Ecto neural progenitor cell (in vitro differentiated cells): Measurements from ENCODE around the gene MRPL42.

Experiments used
- DNase-seq: peaks from one replicate; pipeline ENCODE4 v3.0.0-alpha.2; 2018; ENCODE audit warnings: low spot score

Gene MRPL42

GRCh38 chr12:93500201-93500600 lies 32.9 kb downstream of the MRPL42 start:
- DNase-seq, result no peak

DNA sequence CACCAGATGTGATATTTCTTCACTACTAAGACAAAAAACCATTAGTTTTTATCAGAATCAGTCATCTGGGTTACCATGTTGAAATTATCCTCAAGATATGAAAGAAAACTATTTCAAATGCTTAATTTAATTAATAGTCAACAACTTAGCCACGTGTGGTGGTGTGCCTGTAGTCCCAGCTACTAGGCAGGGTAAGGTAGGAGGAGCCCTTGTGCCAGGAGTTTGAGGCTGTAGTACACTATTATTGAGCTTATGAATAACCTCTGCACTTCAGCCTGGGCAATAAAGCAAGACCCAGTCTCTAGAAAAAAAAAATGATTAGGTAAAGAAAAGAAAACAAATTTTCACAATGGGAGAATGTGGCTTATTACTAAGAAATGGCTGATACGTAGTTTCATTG lies 33.4 kb downstream of the MRPL42 start:
- no peak for DNase-seq

DNA sequence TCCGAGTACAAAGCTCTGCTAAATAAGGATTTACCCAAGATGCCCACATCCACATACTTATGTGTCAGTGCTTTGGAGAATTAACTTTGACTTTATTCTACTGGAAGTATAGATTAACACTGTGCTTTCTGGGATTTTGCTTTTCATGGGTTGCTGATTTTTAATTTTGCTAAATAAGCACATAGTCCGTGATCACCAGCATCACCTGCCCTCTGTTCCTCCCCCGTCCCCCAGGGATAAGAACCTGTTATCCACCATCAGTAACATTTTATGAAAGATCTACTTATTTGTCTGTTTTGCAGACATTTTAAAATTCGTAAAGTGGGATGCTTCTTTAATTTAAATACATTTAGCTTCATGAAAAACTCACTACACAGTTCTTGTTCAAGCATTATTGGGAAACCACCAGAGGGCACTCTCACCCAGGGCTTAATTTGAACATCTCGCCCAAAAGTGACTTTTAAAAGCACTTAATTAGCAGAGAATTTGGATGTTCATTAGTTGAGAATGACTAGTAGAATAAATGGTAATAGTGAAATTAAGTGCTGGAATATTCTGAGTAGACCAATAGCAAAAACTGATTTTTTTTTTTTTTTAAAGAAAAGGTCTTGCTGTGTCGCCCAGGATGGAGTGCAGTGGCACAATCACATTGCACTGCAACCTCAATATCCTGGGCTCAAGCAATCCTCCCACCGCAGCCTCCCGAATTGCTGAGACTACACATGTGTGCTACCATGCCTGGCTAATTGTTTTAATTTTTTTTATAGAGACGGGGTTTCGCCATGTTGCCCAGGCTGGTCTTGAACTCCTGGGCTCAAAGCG lies 35.7 kb downstream of the MRPL42 start:
- DNase-seq, result peak; percentile 55

DNA sequence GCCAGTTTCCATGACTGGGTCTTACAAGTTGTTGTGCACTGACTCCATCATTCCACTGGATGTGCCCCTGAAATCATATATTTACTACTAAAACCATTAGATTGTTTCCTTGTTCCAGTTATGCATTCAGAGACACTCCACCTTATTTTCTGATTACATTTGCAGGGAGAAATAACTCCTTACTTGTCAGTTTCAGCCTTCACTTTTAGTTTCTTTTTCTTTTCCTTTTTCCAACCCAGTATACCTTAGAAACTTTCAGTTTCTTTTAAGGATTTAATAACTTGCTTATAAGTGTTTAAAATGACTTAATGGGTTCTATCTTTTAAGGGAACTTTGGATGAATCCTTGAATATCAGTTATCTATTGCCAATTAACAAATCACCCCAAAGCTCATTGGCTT lies 39.9 kb downstream of the MRPL42 start:
- DNase-seq, result no peak

GRCh38 chr12:93509506-93509905 lies 42.2 kb downstream of the MRPL42 start:
- no peak for DNase-seq

DNA sequence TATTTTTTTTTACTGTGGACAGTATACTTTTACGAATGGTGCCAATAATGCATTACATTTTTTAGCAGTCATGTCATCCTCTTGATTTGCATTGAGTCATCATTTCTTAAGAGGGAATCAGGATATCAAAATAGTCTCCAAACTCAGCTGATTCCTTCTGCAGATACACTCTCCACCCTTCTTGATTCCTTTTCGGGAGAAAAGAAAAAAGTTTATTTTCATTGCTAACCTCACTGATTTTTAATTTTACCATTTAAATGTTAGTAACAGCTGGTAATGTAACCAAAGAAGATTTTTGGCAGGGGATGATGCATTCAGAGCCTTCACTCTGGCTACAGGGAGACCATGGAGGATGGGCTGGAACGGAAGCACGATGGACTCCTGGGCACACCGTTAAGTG lies 47.5 kb downstream of the MRPL42 start:
- DNase-seq, result no peak

DNA sequence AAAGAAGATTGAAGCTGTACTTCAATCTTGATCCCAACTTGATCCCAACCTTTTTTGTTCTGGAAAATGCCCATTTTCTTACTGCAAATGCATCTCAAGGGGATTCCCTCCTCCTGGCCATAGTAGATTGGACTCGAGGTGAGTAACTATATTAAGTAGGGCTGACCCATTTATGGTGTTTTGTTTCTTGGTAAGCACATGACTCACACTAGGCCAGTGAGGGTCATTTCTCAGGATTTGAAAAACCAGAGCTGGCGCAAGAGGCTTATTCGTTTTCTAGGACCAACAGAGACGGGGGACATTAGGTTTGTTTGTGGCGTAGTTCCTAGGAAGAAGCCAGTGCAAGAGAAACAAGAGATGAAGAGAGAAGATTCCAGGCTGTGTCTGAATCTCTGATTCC lies 51.4 kb downstream of the MRPL42 start:
- no peak for DNase-seq

DNA sequence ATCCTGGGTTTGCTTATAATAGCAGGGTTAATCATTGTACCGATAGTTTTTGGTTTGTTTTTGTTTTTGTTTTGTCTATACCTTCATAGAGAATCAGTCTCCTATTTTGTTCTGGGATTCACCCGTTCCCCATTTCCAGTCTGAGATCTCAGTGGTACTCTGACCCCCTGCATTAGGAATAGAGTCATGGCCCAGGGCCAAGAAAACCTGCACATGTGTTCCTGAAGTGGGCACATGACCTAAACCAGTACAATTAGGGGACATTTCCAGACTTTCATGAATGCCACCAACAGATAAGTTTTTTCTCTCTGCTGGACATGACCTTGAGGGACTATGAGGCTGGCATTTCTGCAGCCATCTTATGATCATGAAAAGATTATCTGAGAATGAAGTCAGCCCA lies 52.5 kb downstream of the MRPL42 start:
- DNase-seq, result no peak

- DNase-seq, result no peak
These were observed 53.1 kb downstream of the MRPL42 start for GRCh38 chr12:93520454-93520853.

- DNase-seq, result no peak
These were observed 54.1 kb downstream of the MRPL42 start for GRCh38 chr12:93521225-93522080.

DNA sequence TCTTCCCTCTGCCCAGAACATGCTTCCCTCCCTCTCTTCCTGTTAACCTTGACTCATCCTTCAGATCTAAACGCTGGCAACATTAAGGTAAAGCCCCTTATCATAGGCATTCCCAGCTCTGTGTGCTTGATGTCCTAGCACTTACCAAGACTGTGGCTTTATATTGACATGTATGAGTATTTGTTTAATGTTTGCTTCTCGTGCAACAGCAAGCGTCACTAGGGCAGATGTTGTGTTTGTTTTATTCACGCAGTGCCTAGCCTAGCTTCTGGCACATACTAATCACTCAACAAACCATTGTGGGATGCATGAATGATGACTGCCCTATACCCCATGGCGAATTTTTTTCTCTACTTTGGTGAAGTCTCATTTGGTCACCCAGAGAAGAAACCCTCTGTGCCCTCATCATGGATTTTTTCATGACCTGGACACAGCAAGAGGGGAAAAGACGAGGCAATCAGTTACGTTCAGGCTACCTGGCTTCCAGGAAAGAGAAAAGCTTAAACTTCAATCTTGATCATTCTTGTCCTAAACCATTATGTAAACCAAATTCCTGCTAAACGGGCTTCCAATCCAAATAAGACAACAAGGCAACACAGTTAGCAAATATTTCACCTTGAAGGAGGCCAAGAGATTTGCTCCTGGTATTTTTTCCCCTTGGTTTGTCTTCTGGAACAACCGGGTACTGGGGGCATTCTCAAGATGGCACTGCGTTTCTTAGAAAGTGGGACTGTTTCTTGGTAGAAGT lies 57.2 kb downstream of the MRPL42 start:
- no peak for DNase-seq

DNA sequence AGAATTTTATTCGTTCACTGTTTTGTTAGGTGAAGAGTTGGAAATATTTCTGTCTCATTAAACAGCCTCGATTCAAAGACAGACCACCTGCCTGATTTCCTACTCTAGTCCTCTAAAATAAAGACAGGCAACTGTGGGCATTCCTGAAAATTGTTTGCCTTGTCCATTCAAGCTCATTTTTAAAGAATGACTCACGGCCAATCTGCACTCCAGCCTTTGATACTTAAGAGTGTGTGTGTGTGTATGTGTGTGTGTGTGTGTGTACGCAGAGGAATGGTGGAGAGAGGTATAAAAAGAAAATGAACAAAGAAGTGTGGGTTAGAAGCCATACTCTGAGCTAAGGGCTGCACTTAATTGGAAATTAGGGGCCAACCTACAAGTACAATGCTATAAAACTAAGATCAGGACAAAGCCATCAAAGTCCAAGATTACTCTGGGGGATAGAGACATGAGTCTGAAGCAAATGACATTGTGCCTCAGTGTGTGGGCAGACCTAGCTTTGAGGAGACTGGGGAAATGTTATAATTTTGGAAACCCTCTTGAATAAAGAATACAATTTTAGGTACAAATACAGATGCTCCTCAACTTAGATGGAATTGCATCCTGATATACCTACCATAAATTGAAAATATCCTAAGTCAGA lies 59.6 kb downstream of the MRPL42 start:
- no peak for DNase-seq

DNA sequence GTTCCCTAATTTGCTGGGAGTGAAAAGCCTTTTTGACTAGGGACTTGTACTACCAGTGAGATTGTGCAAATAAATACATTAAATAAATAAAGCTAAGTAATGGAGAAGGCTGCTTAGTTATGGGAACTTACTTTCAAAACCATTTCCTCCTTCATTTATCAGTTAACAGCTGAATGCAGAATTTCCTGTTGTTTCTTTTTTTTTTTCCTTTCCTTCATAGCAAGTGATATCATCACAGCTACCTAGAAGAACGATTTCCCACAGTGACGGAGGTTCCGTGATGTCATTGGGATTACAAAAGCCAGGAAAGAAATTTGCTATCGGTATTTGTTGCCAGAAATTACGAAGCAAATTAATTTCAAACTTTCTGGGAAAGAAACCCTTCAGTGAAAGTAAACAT lies 63.0 kb downstream of the MRPL42 start:
- DNase-seq, result no peak

DNA sequence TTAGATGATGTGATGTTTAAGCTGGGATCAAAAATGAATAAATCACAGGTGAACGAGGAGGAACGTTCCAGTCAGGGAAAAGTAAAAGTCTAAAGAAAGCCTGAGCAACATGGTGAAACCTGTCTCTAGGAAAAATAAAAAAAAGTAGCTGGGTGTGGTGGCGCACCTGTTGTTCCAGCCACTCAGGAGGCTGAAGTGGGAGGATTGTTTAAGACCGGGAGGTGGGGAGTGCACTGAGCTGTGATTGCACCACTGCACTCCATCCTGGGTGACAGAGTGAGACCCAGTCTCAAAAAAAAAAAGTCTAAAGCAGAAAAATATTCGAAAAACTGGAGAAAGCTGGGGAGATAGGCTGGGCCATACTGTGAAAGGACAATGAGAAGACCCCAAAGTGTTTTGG lies 66.0 kb downstream of the MRPL42 start:
- no peak for DNase-seq

DNA sequence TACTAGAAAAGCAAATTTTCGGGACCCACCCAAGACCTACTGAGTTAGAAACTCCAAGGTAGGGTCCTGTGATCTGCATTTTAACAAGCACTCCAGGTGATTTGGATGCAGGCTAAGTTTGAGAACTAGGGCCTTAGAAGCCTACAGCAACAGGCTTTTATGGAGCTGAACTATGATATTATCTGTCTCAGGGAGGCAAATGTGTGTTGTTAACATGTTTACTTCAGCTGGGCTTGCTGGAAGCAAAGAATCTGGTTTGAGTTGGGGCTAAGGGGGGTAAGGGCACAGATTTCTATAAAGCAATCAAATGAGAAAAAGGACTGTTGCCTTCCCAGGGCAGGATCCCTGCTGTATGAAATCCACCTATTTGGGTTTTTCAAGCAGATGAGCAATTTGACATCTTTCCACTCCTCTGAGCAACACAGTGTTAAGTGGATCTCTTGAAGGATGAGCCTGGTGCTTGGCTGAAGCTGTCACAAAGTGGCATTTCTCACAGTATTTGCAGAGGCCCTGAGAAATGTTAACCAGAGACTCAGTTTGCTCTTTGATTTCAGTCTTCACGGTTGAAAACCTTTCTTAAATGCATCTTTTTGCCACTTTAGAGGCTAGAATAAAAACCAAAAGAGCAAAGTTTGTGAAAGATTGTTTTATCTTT lies 68.9 kb downstream of the MRPL42 start:
- no peak for DNase-seq

GRCh38 chr12:93536766-93537488 lies 69.6 kb downstream of the MRPL42 start:
- no peak for DNase-seq

GRCh38 chr12:93537769-93538168 lies 70.5 kb downstream of the MRPL42 start:
- DNase-seq, result no peak

DNA sequence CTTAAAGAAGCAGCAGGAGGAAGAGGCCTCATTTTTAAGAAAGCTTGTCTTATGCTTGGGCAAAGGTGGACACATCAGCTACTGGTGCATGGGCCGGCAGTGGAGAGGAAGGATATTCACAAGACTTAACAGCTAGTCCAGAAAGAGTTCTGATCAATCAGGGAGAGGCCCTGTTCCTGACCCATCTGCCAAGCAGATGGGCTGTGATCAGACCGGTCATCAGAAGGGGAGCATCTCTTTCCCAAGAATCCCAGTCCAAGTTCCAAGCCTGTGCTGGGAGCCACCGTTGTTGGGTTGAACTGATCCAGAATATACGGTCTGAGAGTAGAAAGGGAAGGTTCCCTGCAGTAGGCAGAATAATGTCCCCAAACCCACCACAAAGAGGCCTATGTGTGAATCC lies 72.5 kb downstream of the MRPL42 start:
- DNase-seq, result no peak

DNA sequence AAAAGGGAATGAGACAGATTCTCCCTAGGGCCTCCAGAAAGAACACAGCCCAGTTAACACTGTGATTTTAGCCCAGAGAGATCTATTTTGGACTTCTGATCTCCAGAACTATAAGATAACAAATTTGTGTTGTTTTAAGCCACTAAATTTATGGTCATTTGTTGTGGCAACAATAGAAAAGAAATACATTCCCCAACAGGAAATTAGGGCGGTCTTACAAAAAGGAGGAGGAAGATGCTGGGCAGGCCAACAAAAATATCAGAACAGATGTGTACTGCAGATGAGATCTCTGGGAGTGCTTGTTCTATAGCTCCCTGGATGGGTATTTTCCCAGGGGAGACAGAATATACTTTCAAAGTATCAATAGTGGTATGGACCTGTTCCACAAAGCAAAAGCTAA lies 73.2 kb downstream of the MRPL42 start:
- DNase-seq, result no peak

DNA sequence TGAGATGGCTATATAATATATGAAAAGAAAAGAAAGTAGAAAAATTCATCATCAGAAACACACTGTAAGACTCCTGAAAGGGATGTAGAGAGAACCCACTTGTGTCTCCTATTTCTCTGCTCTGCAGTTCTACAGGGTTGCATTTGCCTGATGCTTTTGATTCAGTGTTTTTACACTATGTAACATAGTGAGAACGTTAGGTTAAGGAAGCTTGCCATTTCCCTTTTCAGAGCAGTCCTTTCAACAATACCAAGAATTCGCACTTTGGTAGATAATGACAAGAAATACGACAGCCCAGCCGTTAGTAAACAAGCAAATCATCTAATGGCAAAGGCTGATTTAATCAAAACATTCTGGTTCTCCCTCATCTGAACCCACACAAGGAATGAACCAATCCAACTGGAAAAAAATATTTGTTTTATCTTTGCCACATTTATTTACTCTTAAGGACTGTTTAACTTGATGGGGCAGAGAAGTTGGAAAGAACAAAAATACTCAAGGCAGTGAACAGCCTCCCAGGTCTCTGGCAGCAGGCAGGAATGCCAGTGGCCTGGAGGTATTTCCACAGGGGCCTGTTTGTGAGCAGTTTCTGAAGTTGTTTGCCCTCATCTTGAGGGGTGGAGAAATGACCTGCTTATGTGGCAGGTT lies 74.4 kb downstream of the MRPL42 start:
- no peak for DNase-seq
